GM12872 (cell line): Measurements from ENCODE around the gene PNLDC1.

Source experiments
- TF ChIP-seq, protein P1 (sequence below): IDR thresholded peaks from 3 replicates; pipeline ENCODE4 v1.5.1; 2011; ENCODE audit warnings: low read depth, mild to moderate bottlenecking, low read length, moderate library complexity; ENCODE audit not compliant: insufficient read depth

PNLDC1 gene

DNA sequence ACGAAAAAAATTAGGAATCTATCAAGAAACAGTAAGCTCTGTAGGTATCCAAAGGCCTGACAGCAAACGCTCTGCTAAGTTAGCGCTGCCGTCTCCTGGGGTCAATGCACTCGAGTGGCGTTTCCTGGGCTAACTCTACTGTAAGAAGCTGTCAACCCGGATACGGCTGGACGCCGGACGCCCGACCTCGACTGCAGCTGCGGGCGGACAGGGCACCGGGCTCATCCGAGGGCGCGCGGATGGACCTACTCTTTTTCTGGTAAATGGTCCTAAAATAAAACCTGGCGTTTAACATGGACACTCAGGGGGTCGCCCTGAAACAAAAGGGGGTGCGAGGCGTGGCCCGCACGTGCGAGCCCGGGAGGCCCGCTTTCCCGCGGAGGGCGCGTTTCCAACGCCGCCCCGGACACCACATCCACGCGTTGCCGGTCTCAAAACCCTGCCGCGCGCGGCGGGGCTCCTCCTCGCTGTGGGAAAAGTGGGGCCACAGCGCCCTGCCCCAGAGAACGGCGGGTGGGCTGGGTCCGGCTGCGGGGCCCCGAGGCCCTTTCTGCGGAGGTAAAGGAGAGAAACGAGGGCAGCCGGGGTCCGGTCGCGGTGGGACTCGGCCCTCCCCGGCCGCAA is 11.2 kb upstream of the PNLDC1 start:
- TF ChIP-seq, protein P1, sequence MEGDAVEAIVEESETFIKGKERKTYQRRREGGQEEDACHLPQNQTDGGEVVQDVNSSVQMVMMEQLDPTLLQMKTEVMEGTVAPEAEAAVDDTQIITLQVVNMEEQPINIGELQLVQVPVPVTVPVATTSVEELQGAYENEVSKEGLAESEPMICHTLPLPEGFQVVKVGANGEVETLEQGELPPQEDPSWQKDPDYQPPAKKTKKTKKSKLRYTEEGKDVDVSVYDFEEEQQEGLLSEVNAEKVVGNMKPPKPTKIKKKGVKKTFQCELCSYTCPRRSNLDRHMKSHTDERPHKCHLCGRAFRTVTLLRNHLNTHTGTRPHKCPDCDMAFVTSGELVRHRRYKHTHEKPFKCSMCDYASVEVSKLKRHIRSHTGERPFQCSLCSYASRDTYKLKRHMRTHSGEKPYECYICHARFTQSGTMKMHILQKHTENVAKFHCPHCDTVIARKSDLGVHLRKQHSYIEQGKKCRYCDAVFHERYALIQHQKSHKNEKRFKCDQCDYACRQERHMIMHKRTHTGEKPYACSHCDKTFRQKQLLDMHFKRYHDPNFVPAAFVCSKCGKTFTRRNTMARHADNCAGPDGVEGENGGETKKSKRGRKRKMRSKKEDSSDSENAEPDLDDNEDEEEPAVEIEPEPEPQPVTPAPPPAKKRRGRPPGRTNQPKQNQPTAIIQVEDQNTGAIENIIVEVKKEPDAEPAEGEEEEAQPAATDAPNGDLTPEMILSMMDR, result no peak

DNA sequence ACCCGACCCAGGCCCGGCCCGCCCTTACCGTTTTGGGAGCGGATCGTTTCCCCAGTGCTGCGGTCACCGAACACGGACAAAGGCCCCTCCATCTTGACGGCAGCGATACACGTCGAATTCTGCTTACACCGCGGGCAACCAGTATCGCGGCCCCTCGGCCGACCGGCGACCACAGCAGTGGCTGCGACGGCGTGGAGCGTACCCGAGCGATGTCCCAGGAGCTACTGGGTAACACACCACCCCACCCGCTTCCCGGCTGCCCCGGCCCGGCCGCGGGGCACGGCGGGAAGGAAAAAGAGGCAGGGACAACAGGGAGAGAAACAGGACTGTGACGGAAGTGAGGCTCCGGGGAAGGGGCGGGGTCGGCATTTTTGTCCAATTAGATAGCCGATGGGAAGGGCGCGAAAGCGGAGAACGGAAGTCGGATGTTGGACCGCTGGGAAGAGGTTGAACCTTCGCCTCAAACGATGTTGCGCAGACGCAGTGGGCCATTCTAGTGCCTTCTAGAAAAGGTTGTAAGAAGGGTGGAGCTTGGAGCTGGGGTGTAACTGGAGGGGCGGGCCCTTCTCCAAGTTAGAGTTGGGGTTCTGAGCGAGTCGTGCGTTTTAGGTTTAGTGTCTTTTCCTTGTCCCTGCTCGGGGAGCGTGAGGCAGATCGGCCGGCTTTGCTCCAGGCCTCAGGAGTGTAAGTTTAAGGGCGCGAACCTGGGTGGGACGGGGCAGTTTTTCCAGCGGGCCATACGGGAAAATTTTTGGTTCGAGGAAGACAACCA is 10.5 kb upstream of the PNLDC1 start, which contains the start of gene TCP1:
TSS of gene TCP1 (minus strand) at position 226 of the 772 bp plus-strand sequence. CDS start at position 92, 134 bp downstream.
- TF ChIP-seq, protein P1, result no peak

DNA sequence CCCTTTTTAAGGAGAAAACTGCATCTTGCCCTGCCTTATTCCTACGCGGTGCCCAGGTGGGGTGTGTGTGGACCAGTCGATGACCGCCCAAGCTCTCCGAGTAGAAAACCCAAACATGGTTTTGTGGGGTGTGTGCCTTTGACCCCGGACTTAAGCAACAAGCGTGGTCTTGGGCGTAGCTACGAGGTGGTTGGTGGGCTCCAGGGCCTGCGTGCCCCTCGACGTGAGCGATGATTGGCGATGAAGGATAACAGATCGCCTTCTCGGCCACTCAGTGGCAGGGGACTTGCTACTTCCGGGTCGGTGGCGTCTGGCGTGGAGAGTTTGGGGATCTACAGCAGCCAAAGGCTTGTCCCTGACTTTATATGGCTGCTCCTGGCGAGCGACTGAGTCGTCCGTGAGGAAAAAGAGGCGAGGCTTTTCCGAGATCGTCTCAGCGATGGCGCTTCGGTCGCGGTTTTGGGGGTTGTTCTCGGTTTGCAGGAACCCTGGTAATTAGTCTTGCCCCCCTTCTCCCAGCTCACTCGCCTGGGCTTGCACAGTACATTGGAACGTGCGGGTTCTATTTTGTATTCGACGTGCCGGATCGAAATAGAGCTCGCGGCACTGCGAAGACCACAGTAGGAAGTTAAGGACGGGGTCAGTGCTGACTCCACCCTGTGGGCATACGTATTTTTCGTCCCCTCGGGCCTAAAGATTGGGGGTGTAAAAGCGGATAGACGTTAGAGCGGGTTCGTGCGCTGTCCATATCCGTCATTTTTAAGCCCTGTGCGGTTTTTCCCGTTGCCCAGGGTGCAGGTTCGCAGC is 9.7 kb upstream of the PNLDC1 start, which contains the start of gene MRPL18:
TSS of gene MRPL18 (plus strand) at position 319 of the 807 bp plus-strand sequence. CDS start at position 440, 121 bp downstream.
- TF ChIP-seq, protein P1, result no peak

DNA sequence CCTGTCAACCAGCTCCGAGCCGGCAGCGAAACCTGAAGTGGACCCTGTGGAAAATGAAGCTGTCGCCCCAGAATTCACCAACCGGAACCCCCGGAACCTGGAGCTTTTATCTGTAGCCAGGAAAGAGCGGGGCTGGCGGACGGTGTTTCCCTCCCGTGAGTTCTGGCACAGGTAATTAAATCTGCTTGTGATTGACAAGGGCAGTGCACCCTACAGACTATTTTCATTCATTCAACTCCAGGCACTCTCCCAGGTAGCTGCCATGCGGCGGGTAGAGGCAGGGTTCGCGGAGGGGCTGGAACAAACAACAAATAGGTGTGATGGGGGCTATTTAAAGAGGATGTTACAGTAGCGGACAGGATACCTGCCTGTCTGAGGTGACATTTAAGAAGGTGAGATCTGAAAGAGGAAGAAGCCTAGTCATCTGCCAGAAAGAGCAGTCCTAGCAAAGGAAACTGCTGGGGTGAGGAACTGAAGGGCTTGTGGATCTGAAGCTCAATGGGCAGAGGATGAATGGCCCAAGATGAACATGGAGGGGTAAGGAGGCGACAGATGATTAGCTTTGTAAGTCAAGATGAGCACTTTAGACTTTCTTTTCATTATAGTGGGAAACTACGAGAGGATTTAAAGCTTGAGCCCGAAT is 9.0 kb upstream of the PNLDC1 start:
- TF ChIP-seq, protein P1, result no peak

DNA sequence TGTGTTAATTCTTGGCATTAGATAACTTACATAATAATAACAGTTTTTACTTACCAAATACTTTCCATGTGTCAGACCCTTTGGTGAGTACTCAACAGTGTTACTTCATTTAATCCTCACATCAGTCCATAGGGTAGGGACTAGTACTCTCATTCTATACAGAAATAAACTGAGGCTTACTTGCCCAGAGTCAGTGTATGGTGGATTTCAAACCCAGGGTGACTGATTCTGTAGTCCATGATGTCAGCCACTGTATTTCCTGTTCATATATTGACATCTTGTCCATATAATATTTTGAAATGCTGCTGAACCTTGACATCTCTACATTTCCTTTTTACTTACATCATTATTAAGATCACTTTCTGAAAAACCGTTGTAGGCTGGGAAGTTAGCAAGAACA is 2.5 kb upstream of the PNLDC1 start:
- TF ChIP-seq, protein P1, result no peak

DNA sequence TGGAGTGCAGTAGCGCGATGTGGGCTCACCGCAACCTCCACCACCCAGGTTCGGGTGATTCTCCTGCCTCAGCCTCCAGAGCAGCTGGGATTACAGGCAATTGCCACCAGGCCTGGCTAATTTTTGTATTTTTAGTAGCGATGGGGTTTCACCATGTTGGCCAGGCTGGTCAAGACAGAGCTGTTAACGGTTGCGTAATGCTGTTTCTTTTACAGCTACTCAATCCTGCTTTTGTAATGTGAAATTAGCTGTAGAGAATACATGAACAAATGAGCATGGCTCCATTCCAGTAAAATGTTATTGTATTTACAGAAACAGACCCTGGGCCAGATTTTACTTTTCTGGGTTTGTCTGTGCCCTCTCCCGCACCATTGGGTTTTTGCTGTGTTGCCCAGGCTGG is 1.9 kb downstream of the PNLDC1 start:
- TF ChIP-seq, protein P1, result no peak
